Hematopoietic multipotent progenitor cell treated with erythropoietin and hydrocortisone succinate and interleukin-3 and kit ligand, for 17 days (in vitro differentiated cells): ENCODE results near the gene ADIPOR2.

Experiments
- DNase-seq: peaks from one replicate; pipeline ENCODE4 v3.0.0-alpha.2; 2015; ENCODE audit warnings: low spot score

ADIPOR2 gene, protein sequence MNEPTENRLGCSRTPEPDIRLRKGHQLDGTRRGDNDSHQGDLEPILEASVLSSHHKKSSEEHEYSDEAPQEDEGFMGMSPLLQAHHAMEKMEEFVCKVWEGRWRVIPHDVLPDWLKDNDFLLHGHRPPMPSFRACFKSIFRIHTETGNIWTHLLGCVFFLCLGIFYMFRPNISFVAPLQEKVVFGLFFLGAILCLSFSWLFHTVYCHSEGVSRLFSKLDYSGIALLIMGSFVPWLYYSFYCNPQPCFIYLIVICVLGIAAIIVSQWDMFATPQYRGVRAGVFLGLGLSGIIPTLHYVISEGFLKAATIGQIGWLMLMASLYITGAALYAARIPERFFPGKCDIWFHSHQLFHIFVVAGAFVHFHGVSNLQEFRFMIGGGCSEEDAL

GRCh38 chr12:1690578-1691122 lies at the start of gene ADIPOR2:
Gene ADIPOR2, plus strand, starts transcription at chr12:1691070. Its CDS starts 63,274 bp downstream, at chr12:1754344.
- peak; percentile 97 for DNase-seq

- no peak for DNase-seq
Observed at GRCh38 chr12:1642513-1642912, 48.4 kb upstream of the ADIPOR2 start.

DNA sequence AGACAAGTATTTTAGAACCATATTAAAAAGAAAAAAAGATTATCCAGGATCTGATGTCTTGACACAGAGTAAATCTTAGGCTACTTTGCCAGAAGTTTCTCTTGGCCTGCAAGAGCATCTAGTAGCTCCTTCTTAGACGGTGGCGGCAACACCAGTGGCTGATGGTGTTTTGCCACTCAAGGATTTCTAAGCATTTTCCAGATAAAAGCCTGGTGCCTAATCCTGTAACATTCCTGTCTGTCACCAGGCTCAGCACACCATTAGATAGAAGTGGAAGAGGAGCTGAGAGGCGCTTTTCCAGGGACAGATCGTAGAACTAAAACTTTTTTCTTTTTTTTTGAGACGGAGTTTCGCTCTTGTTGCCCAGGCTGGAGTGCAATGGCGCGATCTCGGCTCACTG lies 47.8 kb upstream of the ADIPOR2 start:
- no peak for DNase-seq

DNA sequence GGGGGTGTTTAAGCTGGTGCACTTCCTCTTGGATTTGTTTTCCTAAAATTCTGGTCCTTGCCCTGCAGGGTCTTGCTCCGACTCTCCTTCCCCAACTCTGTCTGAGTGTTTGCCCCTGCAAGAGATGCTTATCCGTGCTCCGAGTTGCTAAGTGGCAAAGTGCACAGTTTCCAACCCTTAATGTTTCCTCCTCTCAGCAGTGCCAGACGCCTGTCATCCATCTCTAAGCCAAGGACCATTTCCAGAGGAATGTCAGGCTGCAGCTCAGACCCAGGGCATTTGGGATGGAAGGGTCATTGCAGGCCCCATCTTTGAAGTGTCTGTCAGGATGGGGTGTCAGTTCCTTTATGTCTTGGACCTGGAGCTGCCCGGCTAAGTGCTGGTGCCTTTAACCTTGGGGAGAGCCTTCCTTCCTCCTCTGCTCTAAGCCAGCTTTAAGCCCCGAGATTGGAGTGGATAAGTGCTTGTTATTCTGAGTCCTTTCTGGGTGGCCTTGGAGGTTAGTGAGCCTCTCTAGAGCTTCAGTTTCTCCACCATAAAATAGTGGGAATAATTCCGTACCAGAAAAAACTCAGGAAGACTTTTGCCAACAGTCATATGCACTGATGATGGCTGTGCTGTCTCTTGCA lies 46.9 kb upstream of the ADIPOR2 start:
- no peak for DNase-seq

GRCh38 chr12:1644534-1645438 lies 46.1 kb upstream of the ADIPOR2 start:
- no peak for DNase-seq

- DNase-seq: no peak
Observed at GRCh38 chr12:1645819-1646218, 45.1 kb upstream of the ADIPOR2 start.

GRCh38 chr12:1646569-1647284 lies 44.1 kb upstream of the ADIPOR2 start:
- no peak for DNase-seq

GRCh38 chr12:1647285-1647669 lies 43.6 kb upstream of the ADIPOR2 start:
- DNase-seq: no peak

- peak; percentile 25 for DNase-seq
Observed at GRCh38 chr12:1650260-1650977, 40.5 kb upstream of the ADIPOR2 start.

DNA sequence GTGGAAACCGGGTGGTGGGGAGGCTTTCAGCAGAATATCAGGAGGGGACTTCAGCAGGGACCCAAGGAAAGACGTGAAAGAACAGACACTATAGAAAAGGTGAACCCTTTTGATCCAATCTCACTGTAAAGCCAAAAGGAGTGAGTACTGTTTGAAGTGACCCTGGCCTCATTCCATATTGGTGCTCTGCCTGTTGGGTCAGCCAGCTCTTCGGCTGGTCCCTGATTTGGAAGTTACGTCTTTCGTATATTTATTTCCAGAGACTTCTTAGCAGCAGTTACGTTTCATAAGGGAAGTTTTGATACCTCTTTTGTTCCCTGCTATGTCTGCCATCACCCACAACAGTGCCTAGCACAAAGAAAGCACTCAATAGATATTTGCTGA lies 39.9 kb upstream of the ADIPOR2 start:
- no peak for DNase-seq

- no peak for DNase-seq
Observed at GRCh38 chr12:1651946-1652345, 38.9 kb upstream of the ADIPOR2 start.

GRCh38 chr12:1655225-1655788 lies 35.6 kb upstream of the ADIPOR2 start:
- no peak for DNase-seq

- no peak for DNase-seq
Observed at GRCh38 chr12:1656902-1657301, 34.0 kb upstream of the ADIPOR2 start.

- DNase-seq: no peak
Observed at GRCh38 chr12:1657688-1658087, 33.2 kb upstream of the ADIPOR2 start.

DNA sequence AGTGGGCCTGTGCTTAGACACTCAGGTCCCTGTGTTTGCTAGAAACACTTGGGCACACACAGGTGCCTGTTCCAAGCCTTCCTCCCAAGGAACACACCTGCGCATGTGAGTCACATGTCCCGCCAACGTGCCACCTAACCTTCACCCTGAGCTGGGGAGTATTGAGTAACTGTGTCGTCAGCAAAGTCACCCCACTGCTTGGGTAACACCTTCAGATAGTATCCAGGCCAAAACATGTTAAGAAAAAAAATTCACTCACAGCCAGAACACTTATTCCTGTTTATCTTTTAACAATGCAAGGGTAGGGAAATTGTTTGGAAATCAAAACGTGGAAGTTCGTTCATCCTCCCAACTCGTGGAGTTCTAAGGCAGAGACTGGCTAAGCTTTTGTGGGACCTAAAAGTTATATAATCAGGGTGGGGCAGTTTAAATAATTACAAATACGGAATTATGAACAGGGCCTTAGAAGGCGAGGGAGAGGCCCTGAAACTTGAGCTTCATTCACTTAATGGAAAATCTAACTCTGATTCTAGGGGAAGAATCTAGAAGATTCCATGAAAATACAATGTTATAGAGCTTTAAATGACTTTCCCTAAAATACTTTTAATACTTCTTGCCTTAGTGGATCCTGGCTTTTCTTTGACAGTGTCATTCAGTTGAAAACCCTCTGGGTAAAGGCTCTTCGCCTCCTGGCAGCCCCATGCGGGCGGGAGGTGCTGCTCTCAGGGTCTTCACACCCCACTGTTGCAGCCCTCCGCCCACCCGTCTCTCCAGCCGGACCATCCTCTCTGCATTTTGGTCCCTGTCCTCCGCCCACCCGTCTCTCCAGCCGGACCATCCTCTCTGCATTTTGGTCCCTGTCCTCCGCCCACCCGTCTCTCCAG lies 30.3 kb upstream of the ADIPOR2 start:
- peak; percentile 47 for DNase-seq

DNA sequence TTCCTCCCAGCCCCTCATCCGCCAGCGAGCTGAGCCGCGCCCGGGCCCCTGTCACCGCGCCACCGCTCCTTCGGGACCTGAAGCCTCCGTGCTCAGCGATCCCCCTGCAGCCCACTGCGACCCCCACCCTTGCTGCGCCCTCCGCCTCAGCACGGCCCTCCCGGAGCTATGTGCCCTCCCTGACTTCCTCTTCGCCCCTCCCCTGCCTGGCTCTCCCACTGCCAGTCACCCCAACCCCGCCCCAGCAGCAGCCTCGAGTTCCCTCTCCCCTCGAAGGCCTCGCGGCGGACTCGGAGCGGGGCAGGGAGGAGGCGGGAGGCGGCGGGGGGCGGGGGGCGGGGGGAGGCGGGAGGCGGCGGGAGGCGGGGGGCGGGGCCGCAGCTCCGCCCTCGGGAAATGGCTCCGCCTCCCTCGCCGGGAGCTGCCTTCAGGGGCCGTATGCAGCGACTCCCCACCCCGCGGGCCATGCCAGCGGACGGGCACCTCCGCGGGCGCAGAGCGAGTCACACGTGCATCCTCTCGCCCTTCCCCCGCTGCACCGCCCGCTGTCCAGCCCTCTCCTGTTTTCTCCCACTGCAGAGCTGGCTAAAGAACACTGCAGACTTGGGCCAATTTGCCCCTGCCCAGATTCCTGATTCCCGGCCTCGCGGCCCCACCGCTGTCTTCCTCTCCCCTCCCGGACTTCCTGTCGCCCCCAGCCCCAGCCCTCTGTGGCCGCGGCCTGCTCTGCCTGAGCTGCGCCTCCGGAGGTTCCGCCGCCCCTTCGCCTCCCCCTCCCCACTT lies 29.1 kb upstream of the ADIPOR2 start:
- peak; percentile 79 for DNase-seq

DNA sequence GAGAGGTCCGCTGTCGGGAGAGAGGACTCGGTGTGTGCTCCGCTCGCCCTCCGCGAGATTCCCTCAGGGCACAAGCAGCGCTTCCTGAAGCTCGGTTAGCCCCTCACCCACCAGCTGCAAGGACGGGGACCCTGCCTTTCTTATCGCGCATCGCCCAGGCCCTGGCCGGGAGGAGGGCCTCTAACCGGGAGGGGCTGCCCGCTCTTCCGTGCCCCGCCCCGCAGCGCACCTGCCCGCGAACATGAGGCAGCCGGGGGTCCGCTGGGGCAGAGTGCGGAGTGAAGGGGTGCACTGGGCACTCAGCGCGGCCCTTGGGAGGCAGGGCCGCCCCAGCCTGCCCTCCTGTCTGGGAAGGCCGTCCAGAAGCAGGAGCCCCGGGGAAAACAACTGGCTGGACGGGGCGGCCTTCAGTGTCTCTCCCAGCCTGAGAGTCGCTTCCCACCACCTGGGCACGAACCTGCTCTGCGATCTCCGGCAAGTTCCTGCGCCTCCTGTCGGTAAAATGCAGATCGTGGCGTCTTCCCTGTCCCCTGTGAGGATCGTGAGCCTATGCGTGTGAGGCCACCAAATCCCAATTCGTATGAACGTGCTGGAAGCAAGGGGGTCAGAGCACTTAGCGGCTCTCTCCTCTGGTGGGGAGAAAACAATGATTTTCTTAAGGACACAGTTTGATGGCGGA lies 28.0 kb upstream of the ADIPOR2 start:
- DNase-seq: no peak

DNA sequence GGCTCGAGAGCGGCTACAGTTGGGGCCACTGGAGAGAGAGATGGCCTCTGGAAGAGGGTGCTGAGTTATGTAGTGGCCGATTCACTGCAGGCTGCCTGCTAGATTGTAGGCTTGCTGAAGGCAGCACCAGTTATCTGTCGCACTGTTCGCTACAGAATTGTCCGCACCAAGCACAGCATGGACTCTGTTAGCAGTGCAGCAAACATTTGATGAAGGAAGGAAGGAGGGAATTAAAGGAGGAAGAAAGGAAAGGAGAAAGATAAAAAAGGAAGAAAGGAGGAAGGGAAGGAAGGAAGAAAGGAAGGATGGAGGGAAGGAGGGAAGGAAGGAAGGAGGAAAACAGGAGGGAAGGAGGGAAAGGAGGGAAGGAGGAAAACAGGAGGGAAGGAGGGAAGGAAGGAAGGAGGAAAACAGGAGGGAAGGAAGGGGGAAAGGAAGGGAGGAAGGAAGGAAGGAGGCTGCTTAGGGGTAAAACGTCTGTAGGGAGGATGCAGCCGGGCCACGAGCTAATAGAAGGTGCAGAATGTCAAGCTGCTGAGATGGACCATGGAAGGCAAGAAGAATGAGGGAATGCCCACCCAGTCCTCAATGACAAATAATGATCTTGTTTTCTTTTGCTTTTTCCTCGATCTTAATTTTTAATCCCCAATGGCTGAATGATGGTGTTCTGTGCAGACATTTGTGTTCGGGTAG lies 27.3 kb upstream of the ADIPOR2 start:
- DNase-seq: no peak
